GM19395 (cell line): Measurements from ENCODE around the gene CNP.

Source experiments
- ATAC-seq: cut with Tn5 transposase; IDR thresholded peaks from one replicate; pipeline ENCODE4 v1.9.1; 2021; ENCODE audit warnings: mild to moderate bottlenecking, moderate library complexity; ENCODE audit not compliant: unreplicated experiment

The CNP gene

DNA sequence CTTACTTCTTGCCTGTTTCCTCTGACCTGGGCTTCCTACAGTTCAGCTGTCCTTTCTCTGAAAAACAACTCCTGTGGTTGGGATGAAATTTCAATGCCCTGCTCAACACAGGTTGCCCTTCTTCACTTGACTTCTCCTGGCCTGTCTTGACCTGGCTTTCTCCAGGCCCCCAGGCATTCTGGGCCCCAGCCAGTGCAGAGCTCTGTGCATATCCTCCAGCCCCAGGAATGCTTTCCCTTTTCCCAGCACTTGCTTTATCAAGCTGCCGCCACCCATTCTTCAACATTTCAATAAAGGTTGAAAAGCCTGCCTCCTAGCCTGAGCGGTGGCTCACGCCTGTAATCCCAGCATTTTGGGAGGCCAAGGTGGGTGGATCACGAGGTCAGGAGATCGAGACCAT is 25.4 kb upstream of the CNP start:
- ATAC-seq = no peak

DNA sequence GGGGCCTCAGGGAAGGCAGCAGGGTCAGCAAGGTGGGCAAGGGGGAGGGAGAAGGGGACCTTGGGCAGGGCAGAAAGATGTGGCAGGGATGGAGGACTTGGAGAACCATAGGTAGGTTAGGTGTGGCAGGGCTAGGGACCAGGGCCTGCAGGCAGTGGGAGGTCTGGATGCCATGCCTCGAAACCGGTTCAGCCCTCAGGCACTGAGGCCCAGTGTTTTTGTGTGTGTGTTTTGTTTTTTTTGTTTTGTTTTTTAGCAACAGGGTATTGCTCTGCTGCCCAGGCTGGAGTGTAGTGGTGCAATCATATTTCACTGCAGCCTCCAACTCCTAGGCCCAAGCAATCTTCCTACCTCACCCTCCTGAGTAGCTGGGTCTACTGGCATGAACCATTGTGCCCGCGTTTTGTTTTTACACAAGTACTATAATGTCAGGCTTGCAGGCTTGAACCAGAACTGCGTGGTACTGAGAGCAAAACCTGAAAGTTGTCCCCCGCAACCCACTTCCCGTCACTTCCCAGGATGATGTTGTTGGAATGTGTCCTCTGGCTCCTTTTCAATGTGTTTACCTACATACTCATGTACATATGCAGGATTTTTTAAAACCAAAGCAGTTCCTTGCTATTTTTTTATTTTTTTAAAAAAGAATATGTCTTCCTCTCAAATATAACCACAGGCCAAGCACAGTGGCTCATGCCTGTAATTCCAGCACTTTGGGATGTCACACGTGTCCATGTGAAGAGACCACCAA is 23.8 kb upstream of the CNP start:
- no peak for ATAC-seq

DNA sequence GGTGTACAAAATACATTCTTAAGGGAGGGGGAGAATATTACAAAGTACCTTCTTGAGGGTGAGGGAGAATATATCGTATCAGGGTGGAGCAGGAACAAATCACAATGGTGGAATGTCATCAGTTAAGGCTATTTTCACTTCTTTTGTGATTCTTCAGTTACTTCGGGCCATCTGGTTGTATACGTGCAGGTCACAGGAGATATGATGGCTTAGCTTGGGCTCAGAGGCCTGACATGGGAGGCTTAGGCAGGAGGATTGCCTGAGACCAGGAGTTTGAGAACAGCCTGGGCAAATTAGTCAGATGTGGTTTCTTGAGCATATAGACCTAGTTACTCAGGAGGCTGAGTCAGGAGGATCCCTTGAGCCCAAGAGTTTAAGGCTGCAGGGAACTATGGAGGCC is 23.1 kb upstream of the CNP start:
- no peak for ATAC-seq

DNA sequence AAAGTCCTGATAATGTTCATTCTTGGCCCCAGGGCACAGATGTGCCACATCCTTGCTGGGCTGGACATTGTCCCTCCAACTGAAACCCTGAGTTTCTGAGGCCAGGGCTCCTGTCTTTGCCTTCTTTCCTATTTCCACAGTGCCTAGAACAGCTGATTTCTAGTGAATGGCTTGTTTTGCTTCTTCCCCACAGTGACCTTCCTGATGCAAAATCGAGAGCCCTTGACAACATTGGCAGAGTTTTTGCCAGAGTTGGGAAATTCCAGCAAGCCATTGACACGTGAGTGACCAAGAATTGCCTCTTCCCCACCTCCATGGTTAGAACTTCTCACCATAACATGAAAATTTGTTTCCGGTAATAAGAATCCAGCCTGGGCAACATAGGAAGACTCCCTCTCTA is 21.7 kb upstream of the CNP start:
- ATAC-seq = no peak

DNA sequence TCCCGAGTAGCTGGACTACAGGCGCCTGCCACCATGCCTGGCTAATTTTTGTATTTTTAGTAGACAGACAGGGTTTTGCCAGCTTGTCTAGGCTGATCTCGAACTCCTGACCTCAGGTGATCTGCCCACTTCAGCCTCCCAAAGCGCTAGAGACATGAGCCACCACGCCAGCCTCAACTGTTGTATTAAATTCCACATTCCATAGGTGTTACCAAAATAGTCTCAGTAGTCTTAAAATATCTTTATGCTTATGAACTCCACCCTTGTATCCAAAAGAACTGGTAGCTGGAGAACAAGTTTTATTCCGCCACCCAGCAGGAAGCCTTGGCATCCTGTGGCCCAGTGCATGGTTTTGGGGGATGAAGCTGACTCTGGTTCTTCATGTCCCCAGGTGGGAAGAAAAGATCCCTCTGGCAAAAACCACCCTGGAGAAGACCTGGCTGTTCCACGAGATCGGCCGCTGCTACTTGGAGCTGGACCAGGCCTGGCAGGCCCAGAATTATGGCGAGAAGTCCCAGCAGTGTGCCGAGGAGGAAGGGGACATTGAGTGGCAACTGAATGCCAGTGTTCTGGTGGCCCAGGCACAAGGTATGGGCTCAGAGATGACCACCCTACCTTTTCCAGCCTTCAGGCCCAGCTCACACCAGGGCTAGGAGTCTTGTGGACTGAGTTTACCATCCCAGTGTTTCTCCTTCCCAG is 17.7 kb upstream of the CNP start:
- ATAC-seq = no peak

DNA sequence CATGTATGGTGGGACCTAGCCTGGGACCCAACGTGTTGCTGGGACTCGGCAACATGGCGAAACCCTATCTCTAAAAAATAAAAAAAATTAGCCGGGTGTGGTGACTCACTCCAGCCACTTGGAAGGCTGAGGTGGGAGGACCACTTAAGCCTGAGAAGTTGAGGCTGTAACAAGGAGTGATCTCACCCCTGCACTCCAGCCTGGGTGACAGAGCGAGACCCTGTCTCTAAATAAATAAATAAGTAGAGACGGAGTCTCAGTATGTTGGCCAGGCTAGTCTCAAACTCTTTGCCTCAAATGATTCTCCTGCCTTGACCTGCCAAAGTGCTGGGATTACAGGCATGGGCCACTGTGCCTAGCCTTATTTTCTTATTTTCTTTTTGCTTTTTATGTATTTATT is 10.1 kb upstream of the CNP start:
- ATAC-seq = no peak

DNA sequence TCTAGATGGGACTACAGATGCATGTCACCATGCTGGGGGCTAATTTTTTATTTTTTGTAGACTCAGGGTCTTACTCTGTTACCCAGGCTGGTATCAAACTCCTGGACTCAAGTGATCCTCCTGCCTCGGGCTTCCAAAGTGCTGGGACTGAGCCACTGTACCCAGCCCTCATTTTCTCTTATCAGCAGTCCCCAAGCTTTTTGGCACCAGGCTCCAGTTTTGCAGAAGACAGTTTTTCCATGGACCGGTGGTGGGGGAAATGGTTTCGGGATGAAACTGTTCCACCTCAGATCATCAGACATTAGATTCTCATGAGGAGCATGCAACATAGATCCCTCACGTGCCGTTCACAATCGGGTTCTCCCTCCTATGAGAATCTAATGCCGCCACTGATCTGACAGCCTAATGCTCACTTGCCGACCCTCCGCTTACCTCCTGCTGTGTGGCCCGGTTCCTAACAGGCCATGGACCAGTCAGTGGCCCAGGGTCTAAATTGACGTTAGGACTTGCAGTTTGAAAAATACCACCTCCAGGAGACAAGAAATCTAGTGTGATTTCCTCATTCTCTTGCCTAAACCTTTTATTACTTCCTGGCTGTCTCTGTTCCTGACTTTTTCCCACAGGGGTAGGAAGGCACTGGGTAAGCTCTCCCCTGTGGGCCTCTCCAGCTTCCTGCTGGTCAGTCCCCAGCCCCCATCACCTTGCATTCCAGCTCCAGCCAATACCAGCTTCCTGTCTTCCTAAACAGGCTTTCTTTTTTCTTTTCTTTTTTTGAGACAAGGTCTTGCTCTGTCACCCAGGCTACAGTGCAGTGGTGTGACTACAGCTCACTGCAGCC is 9.3 kb upstream of the CNP start:
- ATAC-seq = no peak

DNA sequence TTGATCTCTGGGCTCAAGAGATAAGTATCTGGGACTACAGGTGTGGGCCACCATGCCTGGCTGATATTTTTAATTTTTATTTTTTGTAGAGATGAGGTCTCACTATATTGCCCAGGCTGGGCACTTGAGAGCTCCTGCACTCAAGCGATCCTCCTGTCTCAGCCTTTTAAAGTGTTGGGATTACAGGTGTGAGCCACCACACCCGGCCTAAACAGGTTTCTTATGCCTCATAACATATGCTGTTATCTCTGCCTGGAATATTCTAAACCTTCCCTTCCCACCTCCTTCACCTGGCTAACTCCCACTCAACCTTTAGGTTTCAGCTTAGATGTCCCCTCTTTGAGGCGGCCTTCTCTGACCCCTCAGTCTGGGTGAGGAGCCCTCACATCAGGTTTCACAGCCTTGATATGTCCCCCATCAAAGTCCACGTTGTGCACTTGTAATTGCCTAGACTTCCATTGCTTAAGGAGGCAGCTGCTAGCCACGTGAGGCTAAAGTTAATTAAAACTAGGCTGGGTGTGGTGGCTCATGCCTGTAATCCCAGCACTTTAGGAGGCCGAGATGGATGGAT is 8.6 kb upstream of the CNP start:
- ATAC-seq = no peak

DNA sequence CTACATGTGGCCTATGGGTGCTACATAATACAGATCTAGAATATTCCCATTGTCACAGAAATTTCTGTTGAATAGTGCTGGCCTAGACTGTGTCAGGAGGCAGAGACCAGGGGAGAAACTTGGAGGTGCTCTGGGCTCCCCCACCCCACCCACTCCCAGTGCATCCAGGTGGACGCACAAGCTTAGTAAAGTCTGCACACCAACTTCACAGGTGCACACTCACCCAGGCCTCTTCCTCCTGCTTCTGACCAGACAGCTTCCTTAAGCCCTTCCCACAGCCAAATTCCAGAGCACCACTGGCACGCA is 7.6 kb upstream of the CNP start:
- ATAC-seq = no peak

DNA sequence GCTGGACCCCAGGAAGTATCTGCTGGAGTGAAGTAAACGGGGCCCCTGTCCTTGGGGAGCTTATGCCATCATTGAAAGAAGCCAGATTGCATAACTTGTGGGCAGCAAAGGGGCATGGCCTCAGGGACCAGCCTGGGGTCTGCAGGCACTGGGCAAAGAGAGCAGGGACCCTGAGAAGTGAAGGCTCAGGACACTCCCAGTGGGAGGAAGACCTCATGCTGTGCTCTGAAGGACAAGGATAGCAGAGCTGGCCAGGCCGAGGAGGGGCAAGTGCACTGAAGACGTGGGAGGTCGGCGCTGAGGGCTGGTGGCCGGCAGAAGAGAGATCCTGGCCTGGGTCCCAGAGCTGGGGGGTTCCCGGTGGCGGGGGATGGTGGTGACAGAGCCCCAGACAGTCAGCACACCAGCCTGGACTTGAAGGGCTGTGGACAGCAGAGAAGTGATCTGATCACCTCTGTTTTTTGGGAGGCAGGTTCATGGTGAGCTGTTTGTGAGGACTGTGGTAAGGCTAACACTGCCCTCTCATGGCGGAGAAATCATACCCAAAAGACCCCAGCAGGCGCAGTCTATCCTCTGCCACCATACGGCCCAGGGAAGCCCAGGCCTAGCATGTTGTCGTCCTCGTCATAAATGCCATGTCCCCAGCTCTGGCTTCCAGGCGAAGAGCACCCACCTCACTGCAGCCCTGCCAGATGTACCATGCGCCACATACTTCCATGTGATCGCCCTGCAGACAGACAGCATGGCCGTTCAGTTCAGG is 7.1 kb upstream of the CNP start:
- ATAC-seq = no peak

DNA sequence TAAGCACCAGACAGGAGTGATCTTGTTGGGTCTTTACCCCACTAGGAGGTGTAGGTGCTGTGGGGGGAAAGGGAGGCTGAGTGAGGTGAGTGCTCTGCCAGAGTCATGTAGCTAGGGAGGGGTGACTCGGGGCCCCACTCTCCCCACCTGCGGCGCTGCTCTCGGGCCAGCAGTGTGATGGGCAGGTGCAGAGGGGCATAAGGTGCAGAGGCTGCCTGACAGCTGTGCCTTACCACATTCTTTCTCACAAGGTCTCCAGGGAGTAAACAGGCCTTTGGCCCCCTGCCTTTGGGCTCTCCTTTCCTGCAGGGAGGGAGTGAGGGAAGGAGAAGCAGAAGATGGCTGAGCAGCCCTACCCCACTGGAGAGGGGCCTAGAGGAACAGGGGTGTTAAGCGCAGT is 4.5 kb upstream of the CNP start:
- no peak for ATAC-seq

DNA sequence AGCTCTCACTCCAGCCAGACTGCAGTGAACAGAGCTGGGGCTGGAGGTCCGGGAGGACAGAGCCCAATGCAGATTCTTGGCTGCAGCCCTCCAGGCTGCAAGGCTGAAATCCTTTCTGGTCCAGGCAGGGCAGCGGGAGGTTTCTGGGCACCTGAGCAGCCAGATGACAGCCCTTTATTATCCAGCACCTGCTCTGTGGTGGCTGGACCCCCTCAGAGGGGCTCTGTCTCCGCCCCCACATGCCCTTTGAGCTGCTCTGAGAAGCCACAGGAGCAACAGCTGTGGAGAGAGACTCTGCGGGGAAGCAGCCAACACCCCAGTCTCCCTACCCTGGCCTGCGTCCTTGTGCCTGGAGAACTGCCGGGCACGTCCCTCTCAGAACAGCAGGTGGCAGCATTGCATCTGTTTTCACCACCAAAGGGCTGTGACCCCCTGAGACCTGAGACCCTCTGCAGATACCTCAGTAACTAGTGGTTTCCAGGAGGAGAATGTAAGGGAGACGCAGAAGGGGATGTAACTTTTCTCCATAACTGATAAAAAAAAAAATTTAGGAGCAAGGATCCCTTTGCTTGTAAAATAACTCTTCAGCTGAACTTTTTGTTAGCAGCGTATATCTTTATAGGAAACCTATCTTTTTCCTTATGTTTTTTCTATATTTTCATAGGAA is 3.7 kb upstream of the CNP start:
- no peak for ATAC-seq

DNA sequence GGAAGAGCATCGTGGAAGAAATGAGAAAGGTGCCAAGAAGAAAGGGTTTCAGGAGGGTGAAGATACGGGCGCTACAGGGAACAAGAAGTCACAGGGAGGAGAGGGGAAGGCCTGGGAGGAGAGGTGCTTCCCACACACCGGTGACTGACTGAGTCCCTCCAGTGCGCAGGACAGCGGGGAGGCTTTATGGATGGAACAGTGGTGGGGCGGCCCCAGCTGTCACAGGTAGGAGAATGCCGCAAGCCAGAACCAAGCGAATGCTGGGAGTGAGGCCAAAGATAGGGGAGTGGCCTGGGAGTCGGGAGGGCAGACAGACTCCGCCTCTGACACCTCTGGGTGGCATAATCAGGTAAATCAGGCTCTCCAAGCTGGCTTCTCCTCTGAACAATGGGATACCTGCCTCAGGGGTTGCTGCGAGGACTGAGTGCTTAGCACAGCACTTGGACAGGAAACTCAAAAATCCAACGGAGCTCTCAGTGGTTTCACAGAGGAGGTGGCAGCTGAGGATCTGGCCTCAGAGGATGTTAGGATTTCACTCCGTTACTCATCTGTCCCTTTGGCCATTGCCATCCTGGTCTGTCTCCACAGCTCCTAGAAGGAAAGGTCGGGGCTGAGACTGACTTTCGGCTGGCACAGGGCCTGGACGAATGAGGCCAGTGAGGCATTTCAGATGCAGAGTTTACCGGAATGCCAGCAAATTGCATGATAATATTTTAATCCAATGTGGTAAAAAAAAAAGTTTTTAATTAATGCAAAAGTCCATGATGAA is 717 bp upstream of the CNP start:
- ATAC-seq = no peak

DNA sequence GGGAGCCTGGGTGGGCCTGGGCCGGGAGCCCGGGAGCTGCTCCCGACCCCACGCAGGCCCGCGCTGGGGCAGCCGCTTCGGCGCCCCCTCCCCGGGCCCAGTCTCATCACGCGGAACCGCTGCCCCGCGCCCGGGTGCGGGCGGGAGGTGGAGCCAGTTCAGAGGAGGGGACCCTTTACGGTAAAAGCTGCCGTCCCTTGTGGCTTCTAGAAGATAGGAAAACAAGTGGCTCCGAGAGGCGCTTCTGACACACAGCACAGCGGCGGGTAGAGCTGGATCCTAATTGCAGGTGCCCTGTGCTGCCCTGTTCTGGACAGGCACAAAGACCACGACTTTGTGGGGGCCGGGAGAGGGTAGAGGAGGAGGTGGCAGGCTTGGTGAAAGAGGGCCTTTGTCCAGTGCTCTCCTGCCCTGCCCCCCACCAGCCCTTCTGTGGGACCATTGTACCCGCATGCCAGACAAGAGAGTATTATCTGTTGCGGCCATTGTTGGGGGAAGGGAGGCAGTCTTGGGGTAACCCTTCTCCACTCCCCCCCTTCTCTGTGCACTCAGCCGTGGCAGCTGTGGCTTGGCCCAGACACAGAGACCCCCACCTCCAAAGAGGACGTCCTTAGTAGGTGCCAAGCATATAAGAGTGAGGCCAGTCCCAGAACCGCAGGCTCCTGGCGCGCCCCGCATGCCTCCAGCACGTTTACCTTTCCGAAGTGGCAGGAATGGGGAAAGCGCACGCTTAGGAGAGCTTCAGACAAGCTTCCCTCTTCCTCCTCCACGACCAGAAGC is 736 bp downstream of the CNP start:
- peak; percentile 30 for ATAC-seq

DNA sequence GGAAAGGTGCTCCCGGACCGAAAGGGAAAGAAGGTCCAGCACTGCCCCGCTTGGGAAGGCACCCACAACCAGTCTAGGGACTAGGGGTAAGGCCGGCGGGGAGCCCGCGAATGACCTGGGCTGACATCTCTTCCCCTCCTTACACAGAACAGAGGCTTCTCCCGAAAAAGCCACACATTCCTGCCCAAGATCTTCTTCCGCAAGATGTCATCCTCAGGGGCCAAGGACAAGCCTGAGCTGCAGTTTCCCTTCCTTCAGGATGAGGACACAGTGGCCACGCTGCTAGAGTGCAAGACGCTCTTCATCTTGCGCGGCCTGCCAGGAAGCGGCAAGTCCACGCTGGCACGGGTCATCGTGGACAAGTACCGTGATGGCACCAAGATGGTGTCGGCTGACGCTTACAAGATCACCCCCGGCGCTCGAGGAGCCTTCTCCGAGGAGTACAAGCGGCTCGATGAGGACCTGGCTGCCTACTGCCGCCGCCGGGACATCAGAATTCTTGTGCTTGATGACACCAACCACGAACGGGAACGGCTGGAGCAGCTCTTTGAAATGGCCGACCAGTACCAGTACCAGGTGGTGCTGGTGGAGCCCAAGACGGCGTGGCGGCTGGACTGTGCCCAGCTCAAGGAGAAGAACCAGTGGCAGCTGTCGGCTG is 1.5 kb downstream of the CNP start:
- no peak for ATAC-seq

DNA sequence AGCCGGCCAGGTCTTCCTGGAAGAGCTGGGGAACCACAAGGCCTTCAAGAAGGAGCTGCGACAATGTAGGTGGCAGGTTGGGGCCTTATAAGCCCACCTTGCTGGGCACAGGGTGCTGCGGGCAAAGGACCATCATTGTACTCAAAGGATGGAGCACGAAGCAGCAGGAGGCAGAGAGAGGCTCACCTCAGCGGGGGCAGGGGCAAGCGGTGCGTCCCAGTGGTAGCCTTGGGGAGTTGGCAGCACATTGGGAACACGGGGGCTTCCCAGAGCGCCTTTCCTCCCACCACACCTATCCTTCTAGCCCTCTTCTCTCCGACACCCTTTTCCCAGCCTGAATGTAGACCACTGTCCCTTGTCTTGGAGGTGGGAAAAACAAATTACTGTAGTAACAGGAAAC is 2.1 kb downstream of the CNP start:
- ATAC-seq = no peak

DNA sequence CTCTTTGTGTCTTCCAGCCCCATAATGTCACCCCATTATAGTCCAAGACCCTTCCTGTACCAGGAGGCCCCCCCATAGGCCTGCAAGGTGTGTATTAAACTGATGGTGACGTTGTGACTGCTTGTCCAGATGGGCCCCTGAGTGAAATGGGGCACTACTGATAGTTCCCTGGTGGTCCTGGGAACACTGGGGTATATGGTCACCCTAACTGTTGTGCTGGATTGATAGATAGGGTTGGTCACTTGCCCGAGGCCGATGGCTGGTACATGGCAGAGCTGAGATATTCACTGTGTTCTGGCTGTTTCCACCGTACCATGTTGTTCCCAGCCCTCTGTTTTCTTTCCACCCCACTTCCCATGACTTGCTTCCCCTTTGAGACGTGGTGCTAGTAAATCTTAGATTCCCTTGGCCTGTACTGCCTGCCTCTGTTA is 4.3 kb downstream of the CNP start:
- no peak for ATAC-seq

DNA sequence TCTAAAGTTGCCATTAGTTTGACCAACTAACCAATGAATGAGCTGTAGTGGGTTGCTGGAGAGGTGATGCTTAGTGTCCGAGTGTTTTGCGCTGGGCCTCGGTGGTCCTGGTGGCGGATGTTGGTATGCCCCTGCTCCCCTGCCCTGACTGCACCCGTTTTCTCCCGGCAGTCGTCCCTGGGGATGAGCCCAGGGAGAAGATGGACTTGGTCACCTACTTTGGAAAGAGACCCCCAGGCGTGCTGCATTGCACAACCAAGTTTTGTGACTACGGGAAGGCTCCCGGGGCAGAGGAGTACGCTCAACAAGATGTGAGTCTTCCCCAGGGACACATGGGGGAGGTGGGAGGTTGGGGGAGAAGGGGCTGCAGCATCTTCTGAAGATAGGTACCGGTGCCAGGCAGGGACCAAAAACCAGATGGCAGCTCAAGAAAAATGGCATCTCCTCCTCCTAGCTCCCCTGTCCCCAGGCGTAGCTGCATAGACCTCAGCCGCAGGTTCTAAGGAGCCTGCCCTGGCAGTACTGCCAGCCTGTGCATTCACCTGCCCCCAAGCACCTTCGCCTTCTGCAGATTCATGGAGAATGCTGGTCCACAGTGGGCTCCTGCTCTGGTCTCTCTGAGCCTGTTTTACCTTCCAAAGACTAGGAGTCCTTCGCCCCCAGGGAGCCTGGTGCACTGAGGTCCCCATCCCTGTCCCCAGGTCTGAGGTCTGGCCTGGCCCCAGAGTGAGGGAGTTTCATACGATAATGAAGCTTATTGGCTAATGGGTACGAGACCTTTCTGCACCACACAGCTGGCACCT is 5.3 kb downstream of the CNP start:
- no peak for ATAC-seq
